22Rv1 (cell line): Measurements from ENCODE around the gene OGFOD2.
"Not testable (repeated sequence)": the region's sequence is repeated elsewhere in the genome, so short reads cannot be mapped to it uniquely, and the experiment has no call there.

Experiments used
- CTCF ChIP-seq: fragments of 450-650 bp; IDR thresholded peaks from 2 replicates; pipeline ENCODE4 v1.5.1; 2017; ENCODE audit warnings: mild to moderate bottlenecking
- ZFX ChIP-seq: fragments of 450-650 bp; IDR thresholded peaks from 2 replicates; pipeline ENCODE4 v1.6.1; 2017; ENCODE audit warnings: antibody characterized with exemption, borderline replicate concordance

GRCh38 chr12:122941351-122941750 is 33.7 kb upstream of the OGFOD2 start:
- TF ChIP-seq CTCF, ZFX: not testable (repeated sequence)
